ENCODE results near the gene CETN2. TPM values are rescaled to one million over a fixed set of nuclear protein-coding genes. Genes with fewer than 3 reads are reported as not detected.

CETN2 gene
- 34.4 and 53.7 TPM in 2 replicates for total RNA-seq

DNA sequence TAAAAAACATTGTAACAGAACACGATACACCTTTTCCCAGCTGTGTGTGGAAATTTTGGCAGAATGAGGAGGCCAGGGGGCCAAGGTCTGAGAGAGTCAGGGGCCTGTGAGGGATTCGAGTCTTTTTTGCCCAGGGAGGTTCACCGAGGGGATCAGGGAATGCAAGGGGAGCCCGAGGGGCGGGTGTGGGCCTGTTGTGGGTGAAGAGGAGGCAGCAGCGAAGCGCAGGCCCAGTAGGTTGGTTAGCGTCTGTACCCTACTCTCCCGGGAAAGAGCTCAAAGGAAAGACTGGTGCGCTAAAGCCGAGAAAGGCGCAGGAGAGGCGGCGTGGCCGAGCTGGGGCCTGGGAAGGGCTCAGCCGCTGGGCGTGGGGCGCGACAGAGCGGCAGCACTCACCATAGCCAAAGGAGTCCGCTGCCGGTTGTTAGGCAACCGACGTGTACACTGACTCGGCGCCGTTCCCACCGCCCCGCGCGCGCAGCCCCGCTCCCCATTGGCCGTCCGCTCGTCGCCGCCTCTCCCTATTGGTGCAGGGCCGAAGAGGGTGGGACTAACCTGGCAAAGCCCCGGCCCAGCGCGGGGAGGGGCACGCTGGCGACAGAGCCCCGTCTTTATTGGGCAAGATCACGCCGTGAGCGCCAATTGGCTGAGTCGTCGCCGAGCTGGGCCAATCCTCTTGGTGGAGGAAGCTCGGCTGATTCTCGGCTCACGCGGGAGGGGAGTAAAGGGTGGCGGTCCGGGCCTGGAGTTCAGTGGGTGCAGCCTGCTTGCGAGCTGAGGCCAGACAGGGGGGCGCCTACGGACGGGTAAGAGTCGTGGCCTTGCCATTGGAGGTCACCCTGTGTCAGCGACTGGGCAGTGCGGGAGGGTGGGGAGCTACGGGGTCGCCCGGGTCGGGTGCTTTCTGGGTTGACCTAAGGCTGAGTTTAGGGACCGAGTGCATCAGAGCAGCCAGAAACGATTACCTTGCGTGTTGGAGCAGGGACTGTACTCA is at the start of gene CETN2, which contains the start of gene NSDHL:
Gene CETN2, minus strand, starts transcription at position 446 of the 994 bp plus-strand sequence. Its CDS starts 47 bp downstream, at position 399.
Gene NSDHL, plus strand, starts transcription at position 752 of the 994 bp plus-strand sequence. CDS start 15,262 bp downstream, outside the sequence.
- peak within 1 kb of the TSS; percentile 84 for H3K4me3 ChIP-seq (ENCODE audit: low read depth, low read length)
- TF ChIP-seq, protein P1, sequence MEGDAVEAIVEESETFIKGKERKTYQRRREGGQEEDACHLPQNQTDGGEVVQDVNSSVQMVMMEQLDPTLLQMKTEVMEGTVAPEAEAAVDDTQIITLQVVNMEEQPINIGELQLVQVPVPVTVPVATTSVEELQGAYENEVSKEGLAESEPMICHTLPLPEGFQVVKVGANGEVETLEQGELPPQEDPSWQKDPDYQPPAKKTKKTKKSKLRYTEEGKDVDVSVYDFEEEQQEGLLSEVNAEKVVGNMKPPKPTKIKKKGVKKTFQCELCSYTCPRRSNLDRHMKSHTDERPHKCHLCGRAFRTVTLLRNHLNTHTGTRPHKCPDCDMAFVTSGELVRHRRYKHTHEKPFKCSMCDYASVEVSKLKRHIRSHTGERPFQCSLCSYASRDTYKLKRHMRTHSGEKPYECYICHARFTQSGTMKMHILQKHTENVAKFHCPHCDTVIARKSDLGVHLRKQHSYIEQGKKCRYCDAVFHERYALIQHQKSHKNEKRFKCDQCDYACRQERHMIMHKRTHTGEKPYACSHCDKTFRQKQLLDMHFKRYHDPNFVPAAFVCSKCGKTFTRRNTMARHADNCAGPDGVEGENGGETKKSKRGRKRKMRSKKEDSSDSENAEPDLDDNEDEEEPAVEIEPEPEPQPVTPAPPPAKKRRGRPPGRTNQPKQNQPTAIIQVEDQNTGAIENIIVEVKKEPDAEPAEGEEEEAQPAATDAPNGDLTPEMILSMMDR (conservative IDR thresholded peaks at IDR 0.05; ENCODE audit: low read depth, low read length): no peak
- DNase-seq (ENCODE audit: low read depth): peak; percentile 39

GRCh38 chrX:152878976-152879755 is 48.6 kb upstream of the CETN2 start:
- TF ChIP-seq, protein P1 (conservative IDR thresholded peaks at IDR 0.05; ENCODE audit: low read depth, low read length): no peak
- no peak overlapping the region for H3K4me3 ChIP-seq (ENCODE audit: low read depth, low read length)
- peak; percentile 69 for DNase-seq (ENCODE audit: low read depth)

GRCh38 chrX:152876931-152877840 is 46.6 kb upstream of the CETN2 start:
- TF ChIP-seq, protein P1 (conservative IDR thresholded peaks at IDR 0.05; ENCODE audit: low read depth, low read length): no peak
- no peak overlapping the region for H3K4me3 ChIP-seq (ENCODE audit: low read depth, low read length)
- DNase-seq (ENCODE audit: low read depth): no peak

DNA sequence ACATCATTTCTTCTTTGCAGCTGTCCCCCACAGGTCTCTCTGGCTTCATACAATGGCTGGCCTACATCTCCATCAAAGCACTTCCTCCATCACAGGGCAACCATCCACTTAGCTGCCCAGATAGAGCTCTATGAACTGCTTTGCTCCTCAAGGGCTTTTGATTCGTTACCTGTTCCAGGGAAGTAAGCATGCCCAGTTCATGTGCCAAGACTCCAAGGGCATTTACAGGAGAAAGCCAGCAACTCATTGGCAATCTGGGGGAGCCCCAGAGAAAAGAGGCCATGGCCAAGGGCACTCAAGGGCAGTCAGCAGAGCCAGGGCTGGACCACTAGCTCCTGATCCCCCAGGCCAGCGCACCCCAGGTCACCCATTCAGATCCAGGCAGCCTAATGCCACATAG is 42.8 kb upstream of the CETN2 start:
- DNase-seq (ENCODE audit: low read depth): no peak
- H3K4me3 ChIP-seq (ENCODE audit: low read depth, low read length): no peak overlapping the region
- TF ChIP-seq, protein P1 (conservative IDR thresholded peaks at IDR 0.05; ENCODE audit: low read depth, low read length): no peak

DNA sequence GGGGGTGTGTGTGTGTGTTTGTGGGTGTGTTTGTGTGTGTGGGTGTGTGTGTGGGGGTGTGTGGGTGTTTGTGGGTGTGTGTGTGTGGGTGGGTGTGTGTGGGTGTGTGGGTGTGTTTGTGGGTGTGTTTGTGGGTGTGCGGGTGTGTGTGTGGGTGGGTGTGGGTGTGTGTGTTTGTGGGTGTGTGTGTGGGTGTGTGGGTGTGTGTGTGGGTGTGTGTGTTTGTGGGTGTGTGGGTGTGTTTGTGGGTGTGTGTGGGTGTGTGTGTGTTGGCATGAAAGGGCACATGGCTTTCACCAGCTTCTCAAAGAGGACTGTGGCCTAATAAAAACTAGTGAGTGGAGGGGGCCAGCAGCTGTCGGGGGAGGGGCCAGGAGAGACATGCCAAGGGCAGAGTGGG is 42.0 kb upstream of the CETN2 start:
- DNase-seq (ENCODE audit: low read depth): no peak
- TF ChIP-seq, protein P1 (conservative IDR thresholded peaks at IDR 0.05; ENCODE audit: low read depth, low read length): no peak
- no peak overlapping the region for H3K4me3 ChIP-seq (ENCODE audit: low read depth, low read length)

GRCh38 chrX:152871260-152871659 is 40.7 kb upstream of the CETN2 start:
- TF ChIP-seq, protein P1 (conservative IDR thresholded peaks at IDR 0.05; ENCODE audit: low read depth, low read length): no peak
- no peak overlapping the region for H3K4me3 ChIP-seq (ENCODE audit: low read depth, low read length)
- no peak for DNase-seq (ENCODE audit: low read depth)
